ENCODE results near the gene TMED10.

DNA sequence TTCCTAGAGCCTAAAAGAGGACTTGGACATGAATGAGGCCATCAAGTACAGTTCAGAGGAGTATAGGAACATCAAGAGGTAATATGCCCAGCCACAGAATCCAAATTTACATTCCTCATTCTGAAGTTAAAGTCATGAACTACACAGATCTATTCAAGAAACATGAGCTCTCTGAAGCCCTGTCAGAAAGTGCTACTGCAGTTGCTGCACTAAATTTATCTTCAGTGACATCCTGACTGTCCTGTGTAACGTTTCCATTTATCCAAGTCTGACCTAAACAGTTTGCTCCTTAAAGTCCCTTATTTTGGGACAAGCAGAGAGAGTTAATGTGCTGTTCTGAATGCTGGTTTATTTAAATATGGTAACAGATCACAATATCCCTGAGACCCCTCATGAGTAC, 77.7 kb downstream of the TMED10 start:
- TF ChIP-seq POLR2A (IDR thresholded peaks at IDR 0.05; ENCODE audit: low read length) (no peak), GATA1 (IDR thresholded peaks at IDR 0.05; ENCODE audit: low read depth, low read length) (no peak)

Data from erythroblast (primary cell).